ENCODE results near the gene CASP2.
A peak's percentile ranks its signal among the peaks of the same experiment; 100 is the strongest.

CASP2 gene

DNA sequence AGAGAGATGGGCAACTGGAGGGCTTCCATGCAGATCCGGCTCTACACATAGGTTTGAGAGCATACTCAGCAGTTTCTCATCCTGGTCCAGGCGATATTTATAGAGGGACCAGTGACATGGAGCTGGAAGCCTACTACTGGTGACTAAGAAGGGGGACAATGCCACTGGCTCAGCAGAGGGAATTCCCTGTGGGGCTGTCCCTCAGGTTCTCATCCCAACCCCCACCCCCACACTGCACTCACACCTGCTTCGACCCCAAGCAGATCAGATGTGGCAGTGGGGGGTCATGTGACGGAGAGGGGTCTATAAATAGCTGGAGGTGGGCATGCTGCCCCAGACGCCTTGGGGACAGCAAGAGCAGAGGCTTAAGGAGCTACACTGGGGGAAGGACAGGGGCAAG is 27.6 kb downstream of the CASP2 start, which contains the start of gene CLCN1:
TSS of gene CLCN1 (plus strand) at position 336 of the 400 bp plus-strand sequence. CDS start 102 bp downstream, outside the sequence.
- peaks cover 15% of the 10 kb centered on the region for H3K36me3 Mint-ChIP-seq
- CTCF ChIA-PET, result interaction anchor here (1.5 to 3.6 kb wide), 2 partner anchors 16 to 76 kb away, joined by 5 to 11 read pairs; no protein-coding TSS in a partner anchor

DNA sequence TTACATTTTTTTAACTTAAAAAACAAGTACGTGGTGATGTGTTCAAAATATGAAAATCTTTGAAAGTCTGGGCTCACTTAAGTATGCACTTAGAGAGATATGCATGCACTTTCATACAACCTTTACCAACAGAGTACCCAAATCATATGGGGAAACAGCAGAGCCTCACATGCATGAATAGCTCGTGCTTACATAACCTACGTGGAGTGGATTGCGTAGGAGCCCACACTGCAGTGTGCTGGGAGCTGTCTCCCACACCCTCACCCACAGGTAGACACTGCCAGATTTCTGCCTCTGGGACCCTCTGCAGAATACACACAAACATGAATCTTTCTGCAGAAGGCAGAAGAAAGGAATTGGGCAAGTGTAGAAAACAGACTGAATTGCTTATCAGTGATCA is 28.3 kb downstream of the CASP2 start:
- Mint-ChIP-seq H3K27ac (no peak overlapping the region), H3K4me3 (no peak overlapping the region)
- CTCF ChIA-PET, result interaction anchor here (1.3 to 3.6 kb wide), 3 partner anchors 17 to 77 kb away, joined by 3 to 11 read pairs (median 5); no protein-coding TSS in a partner anchor

More for the DNA sequence above, 27.6 kb downstream of the CASP2 start, which contains the start of gene CLCN1:
- peaks cover 33% of the 10 kb centered on the region for H3K27me3 Mint-ChIP-seq
- peaks cover 16% of the 10 kb centered on the region for H3K4me1 Mint-ChIP-seq
- no peak within 1 kb of the TSS for H3K27ac Mint-ChIP-seq
- no peak for DNase-seq
- H3K4me3 Mint-ChIP-seq, result no peak within 1 kb of the TSS
- peaks cover 3% of the 10 kb centered on the region for H3K9me3 Mint-ChIP-seq

DNA sequence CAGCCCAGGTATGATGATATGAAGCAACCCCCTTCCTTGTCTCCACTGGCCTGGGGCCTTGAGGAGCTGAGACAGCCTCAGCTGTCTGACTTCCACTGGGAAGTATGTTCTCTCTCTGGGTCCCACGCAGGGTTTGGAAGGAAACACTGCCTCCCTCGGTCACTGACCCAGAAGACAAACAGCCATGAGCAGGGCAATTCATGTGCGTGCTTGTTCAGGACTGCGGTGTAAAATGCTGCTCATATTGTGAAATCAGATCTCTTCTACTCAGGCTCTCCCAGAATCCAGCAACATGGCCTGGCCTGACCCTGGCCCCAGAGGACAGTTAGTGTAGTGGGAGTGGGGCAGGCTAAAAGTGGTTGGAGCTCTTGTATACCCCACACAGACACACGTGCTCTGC is 30.5 kb downstream of the CASP2 start:
- Mint-ChIP-seq H3K27ac (no peak overlapping the region), H3K4me3 (no peak overlapping the region), H3K36me3 (peaks cover under 1% of the 10 kb centered on the region), H3K9me3 (no peaks in the 10 kb centered on the region), H3K4me1 (no peaks in the 10 kb centered on the region), H3K27me3 (peaks cover 42% of the 10 kb centered on the region)
- CTCF ChIA-PET, result interaction anchor here (1.4 to 1.6 kb wide), 2 partner anchors 16 to 78 kb away, joined by 3 to 6 read pairs; no protein-coding TSS in a partner anchor
- DNase-seq, result no peak

More for the DNA sequence above, 28.3 kb downstream of the CASP2 start:
- Mint-ChIP-seq H3K36me3 (peaks cover 11% of the 10 kb centered on the region), H3K27me3 (peaks cover 36% of the 10 kb centered on the region), H3K4me1 (peaks cover 9% of the 10 kb centered on the region), H3K9me3 (no peaks in the 10 kb centered on the region)
- no peak for DNase-seq

DNA sequence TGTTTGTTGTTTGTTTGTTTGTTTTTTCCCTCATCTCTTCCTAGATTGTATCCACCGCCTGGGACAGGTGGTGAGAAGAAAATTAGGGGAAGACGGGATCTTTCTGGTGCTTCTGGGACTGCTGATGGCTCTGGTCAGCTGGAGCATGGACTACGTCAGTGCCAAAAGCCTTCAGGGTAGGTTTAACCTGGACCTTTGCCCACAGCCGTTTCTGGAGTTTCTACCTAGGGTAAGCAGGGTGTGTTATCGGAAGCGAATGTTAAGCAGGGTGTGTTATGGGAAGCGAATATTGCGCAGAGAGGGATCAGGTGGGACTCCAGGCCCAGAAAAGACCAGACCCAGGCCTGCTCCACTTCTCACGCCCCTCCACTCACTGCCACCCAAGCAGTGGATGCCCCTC is 32.5 kb downstream of the CASP2 start:
- Mint-ChIP-seq H3K36me3 (no peaks in the 10 kb centered on the region), H3K4me3 (no peak overlapping the region), H3K27ac (no peak overlapping the region), H3K9me3 (no peaks in the 10 kb centered on the region), H3K27me3 (peaks cover 38% of the 10 kb centered on the region), H3K4me1 (peaks cover 15% of the 10 kb centered on the region)
- CTCF ChIA-PET, result interaction anchor here (1.2 kb wide), 1 partner anchor 25 kb away, joined by 4 read pairs; no protein-coding TSS in a partner anchor
- no peak for DNase-seq

DNA sequence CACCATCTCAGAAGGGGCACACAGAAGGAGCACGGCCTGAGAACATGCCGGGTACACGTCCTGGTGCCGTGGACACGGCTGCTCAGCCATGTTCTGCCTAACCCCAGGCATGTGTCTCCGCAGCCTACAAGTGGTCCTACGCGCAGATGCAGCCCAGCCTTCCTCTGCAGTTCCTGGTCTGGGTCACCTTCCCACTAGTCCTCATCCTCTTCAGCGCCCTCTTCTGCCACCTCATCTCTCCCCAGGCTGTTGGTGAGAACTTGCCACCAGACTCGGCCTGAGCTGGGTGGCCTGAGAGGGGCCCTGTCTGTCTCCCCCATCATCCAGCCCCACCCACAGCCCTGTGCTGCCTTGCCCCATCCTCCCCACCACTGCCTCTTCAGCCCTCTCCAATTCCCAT is 33.1 kb downstream of the CASP2 start:
- Mint-ChIP-seq H3K9me3 (no peaks in the 10 kb centered on the region), H3K36me3 (no peaks in the 10 kb centered on the region), H3K27ac (no peak overlapping the region), H3K4me1 (peaks cover 20% of the 10 kb centered on the region), H3K27me3 (peaks cover 38% of the 10 kb centered on the region), H3K4me3 (no peak overlapping the region)
- CTCF ChIA-PET, result interaction anchor here (1.0 to 1.1 kb wide), 2 partner anchors 19 to 96 kb away, joined by 3 read pairs; no protein-coding TSS in a partner anchor
- no peak for DNase-seq

DNA sequence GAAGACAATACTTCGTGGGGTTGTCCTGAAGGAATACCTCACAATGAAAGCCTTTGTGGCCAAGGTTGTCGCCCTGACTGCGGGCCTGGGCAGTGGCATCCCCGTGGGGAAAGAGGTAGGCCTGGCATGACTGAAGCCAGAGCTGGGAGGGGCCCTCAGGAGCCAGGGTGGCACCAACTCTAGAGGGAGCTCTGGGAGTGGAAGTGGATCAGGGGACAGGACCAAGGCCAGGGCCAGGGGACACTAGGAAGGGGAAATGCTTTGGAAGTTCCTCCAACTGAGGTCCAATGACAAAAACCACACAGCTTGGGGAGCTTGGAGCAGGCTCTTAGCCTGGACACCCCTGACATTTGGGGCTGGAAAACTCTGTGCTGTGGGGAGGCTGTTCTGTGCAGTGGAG is 33.6 kb downstream of the CASP2 start:
- H3K9me3 Mint-ChIP-seq, result no peaks in the 10 kb centered on the region
- peaks cover 21% of the 10 kb centered on the region for H3K4me1 Mint-ChIP-seq
- no peak for DNase-seq
- H3K27me3 Mint-ChIP-seq, result peaks cover 38% of the 10 kb centered on the region
- no peaks in the 10 kb centered on the region for H3K36me3 Mint-ChIP-seq
- no peak overlapping the region for H3K27ac Mint-ChIP-seq
- no peak overlapping the region for H3K4me3 Mint-ChIP-seq
- CTCF ChIA-PET, result interaction anchor here (1.0 to 1.2 kb wide), 3 partner anchors 18 to 96 kb away, joined by 3 to 4 read pairs (median 3); no protein-coding TSS in a partner anchor

DNA sequence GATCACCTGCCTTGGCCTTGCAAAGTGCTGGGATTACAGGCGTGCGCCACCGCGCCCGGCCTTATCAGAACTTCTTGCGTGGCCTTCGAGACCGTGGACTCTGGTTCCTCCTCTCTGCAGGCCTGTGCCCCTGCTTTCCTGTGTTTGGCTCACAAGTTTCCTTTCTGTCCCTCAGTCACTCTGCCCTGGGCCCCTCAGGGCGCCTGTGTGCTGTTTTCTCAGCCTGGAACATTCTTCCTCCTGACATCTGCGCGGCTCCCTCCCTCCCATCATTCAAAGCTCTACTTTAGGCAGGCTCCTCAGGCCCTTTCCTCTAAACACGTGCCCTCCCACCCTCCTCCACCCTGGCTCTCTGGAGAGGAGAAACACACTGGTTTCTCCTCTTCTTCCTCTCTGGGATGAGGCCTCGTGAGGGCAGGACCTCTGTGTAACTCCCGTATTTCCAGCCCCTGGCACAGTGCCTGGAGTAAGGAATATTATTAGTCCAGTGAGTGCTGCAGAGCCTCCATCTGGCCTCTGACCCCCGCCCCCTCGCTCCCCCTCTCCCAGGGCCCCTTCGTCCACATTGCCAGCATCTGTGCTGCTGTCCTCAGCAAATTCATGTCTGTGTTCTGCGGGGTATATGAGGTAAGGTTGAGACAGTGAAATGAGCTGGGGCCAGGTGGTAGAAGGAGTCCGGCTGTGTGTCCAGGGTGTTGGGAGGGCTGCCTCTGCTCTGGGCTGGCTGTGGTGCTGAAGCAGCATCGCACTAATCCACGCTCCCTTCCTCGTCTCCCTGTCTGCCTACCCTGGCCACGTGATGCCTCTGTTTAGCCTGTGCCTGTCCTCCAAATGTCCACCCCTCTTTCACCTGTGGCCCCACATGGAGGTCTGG is 34.8 kb downstream of the CASP2 start:
- Mint-ChIP-seq H3K27me3 (peaks cover 34% of the 10 kb centered on the region), H3K4me3 (no peak overlapping the region), H3K9me3 (no peaks in the 10 kb centered on the region), H3K36me3 (no peaks in the 10 kb centered on the region), H3K27ac (no peak overlapping the region), H3K4me1 (peaks cover 21% of the 10 kb centered on the region)
- DNase-seq, result no peak
- CTCF ChIA-PET, result interaction anchor here (1.2 kb wide), 1 partner anchor 82 kb away, joined by 4 read pairs; no protein-coding TSS in a partner anchor

DNA sequence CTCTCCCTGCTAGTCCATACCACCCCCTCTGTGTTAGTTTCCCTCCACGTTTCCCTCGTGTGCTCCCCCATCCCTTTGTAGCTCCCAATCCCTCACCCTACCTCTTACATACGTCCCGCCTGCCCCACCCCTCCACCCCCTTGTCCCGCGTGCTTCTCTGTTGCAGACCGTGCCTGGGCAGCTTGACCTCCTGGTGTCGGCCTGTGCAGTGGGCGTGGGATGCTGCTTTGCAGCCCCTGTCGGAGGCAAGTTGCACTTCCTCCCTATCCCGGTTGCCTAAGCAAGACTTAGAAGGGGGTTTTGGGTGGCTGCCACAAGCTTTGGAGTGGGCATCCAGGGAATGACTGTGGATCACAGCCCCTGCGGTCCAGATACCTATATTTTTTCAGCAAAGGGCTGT is 35.5 kb downstream of the CASP2 start:
- H3K27me3 Mint-ChIP-seq, result peaks cover 33% of the 10 kb centered on the region
- DNase-seq, result no peak
- no peak overlapping the region for H3K27ac Mint-ChIP-seq
- H3K4me3 Mint-ChIP-seq, result no peak overlapping the region
- no peaks in the 10 kb centered on the region for H3K36me3 Mint-ChIP-seq
- no peaks in the 10 kb centered on the region for H3K9me3 Mint-ChIP-seq
- CTCF ChIA-PET, result no interaction called here
- peaks cover 21% of the 10 kb centered on the region for H3K4me1 Mint-ChIP-seq

DNA sequence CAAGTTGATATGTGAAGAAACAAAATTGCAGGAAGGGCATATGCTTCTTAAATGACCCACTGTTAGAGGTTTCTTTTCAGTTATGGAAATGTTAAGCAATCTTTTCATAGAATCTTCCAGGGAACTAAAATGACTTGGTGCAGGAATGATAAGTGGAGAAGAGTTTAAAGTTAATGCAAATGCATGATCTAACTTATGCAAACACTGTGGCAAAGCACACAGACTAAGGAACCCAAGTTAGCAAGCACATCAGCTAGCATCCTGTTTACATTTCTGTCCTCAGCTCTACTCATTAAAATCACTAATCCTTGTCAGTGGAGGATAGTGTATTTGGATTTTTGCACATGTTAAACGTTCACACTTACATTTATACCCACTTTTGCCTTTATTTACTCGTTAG is 37.1 kb downstream of the CASP2 start:
- H3K9me3 Mint-ChIP-seq, result no peaks in the 10 kb centered on the region
- no peaks in the 10 kb centered on the region for H3K36me3 Mint-ChIP-seq
- peaks cover 19% of the 10 kb centered on the region for H3K27me3 Mint-ChIP-seq
- H3K4me1 Mint-ChIP-seq, result peaks cover 21% of the 10 kb centered on the region
- DNase-seq, result no peak
- H3K4me3 Mint-ChIP-seq, result no peak overlapping the region
- peak overlapping the region; percentile 77 for H3K27ac Mint-ChIP-seq
- CTCF ChIA-PET, result interaction anchor here (0.9 to 1.5 kb wide), 4 partner anchors 12 to 85 kb away, joined by 3 to 6 read pairs (median 4); no protein-coding TSS in a partner anchor

DNA sequence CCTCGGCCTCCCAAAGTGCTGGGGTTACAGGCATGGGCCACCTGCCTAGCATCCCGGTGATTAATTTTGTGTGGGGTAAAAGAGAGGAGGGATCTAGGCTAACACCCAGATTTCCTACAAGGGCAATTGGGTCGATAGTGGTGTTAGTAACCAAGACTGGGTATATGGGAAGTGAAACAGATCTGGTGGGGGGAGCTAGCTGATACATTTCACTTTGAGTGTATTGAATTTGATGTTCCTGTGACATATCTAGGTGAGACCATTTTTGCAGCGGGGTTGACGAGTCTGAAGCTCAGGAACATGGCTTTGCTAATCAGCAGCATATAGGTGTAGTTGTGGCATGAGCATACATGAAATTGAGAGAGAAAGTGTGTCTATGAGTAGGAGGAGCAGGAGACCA is 39.8 kb downstream of the CASP2 start:
- no peaks in the 10 kb centered on the region for H3K36me3 Mint-ChIP-seq
- CTCF ChIA-PET, result interaction anchor here (0.6 to 1.0 kb wide), 2 partner anchors 69 to 87 kb away, joined by 3 to 7 read pairs; no protein-coding TSS in a partner anchor
- H3K4me1 Mint-ChIP-seq, result peaks cover 21% of the 10 kb centered on the region
- DNase-seq, result no peak
- H3K4me3 Mint-ChIP-seq, result no peak overlapping the region
- H3K27me3 Mint-ChIP-seq, result peaks cover 23% of the 10 kb centered on the region
- no peak overlapping the region for H3K27ac Mint-ChIP-seq
- H3K9me3 Mint-ChIP-seq, result no peaks in the 10 kb centered on the region

DNA sequence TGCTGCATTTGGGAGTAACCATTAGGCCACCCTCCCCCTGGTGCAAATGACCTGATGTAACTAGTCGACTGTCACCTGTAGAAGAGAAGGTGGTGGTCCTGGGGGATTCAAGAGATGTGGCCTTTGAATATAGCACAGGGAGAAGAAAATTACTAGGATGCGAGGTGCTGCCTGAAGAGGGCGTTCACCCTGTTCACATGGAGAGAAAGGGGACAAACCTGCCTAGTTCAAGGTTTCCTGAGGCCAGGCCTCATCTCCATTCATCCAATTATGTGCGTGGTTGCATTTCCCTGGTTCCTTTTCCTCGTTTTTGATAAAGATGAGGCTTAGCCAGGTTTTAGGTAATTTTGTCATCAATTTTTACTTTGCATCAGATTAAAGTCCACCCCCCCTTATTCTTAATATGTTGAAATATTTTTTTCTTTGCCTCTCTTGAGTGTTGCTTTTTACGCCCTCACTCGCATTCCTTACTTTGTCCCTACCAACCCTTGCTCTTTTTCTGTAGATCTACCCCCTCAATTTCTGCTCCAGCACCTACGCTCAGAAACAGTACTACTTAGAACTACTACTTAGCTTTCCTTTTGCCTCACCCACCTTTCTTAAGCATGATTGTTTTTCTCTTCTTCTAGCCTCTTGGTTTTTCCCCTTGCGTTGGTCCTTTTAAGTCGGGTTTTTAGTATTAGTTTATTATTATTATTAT is 41.5 kb downstream of the CASP2 start:
- CTCF ChIA-PET, result interaction anchor here (0.7 to 1.5 kb wide), 2 partner anchors 13 to 154 kb away, joined by 3 to 5 read pairs; no protein-coding TSS in a partner anchor
- peaks cover 17% of the 10 kb centered on the region for H3K4me1 Mint-ChIP-seq

DNA sequence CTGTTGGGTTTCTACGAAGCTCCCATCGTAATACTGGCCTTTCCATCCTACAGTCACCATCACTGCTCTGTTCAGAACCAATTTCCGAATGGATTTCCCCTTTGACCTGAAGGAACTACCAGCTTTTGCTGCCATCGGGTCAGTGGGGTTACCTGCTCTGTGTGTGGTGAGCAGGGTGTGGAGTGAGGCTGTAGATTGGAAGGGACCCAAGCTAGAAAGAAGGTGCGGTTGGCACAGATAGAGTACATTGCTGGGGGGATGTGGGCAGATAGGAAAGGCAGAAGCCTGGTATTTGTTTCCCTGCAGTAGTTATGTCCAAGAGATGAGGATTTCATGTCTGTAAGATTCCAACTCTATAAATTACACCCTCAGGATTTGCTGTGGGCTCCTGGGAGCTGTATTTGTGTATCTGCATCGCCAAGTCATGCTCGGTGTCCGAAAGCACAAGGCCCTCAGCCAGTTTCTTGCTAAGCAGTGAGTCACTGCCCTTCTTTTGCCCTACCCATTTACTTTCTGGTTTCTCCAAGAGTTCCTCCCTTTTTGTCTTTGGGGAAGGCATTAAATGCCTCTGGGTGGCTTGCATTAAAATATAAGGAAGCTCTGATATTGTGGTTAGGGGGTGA is 43.1 kb downstream of the CASP2 start:
- Mint-ChIP-seq H3K4me1 (peaks cover under 1% of the 10 kb centered on the region), H3K27ac (no peak overlapping the region), H3K4me3 (no peak overlapping the region), H3K9me3 (no peaks in the 10 kb centered on the region), H3K27me3 (peaks cover 32% of the 10 kb centered on the region), H3K36me3 (no peaks in the 10 kb centered on the region)
- DNase-seq, result no peak
- CTCF ChIA-PET, result interaction anchor here (1.1 to 1.6 kb wide), 3 partner anchors 11 to 85 kb away, joined by 4 to 6 read pairs (median 5); no protein-coding TSS in a partner anchor

More for the DNA sequence above, 41.5 kb downstream of the CASP2 start:
- Mint-ChIP-seq H3K36me3 (no peaks in the 10 kb centered on the region), H3K27ac (no peak overlapping the region), H3K4me3 (no peak overlapping the region), H3K9me3 (no peaks in the 10 kb centered on the region), H3K27me3 (peaks cover 24% of the 10 kb centered on the region)
- no peak for DNase-seq

DNA sequence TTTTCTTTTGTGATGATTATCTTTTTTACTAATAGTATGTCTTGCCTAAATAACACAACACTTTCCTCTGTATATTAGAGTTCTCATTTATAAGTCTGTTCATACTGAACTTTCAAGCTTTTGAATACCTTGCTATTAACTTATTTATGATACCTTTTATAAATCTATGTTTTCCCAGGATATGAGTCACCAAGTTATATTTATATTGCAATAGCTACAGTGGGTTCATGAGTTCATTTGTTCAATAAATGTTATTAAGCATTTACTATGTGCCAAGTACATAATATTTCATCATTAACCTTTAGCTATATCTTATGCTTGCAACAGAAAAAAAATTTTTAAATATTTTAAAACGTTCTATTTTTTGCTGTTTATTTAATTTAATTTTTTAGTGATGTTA is 46.1 kb downstream of the CASP2 start:
- no peaks in the 10 kb centered on the region for H3K9me3 Mint-ChIP-seq
- no peak for DNase-seq
- CTCF ChIA-PET, result interaction anchor here (0.8 to 4.2 kb wide), 4 partner anchors 11 to 83 kb away, joined by 3 to 19 read pairs (median 3); no protein-coding TSS in a partner anchor
- H3K4me1 Mint-ChIP-seq, result no peaks in the 10 kb centered on the region
- no peaks in the 10 kb centered on the region for H3K36me3 Mint-ChIP-seq
- H3K27me3 Mint-ChIP-seq, result peaks cover 49% of the 10 kb centered on the region
- H3K27ac Mint-ChIP-seq, result no peak overlapping the region
- H3K4me3 Mint-ChIP-seq, result no peak overlapping the region

All from activated naive CD4-positive, alpha-beta T cell treated with anti-CD3 and anti-CD28 coated beads, Interleukin-2, amount 10 ng/mL, durations not matched to agents 7 days and 5 days (primary cell).